HuH-7.5 (cell line): Measurements from ENCODE around the gene SELPLG.
"Not testable (repeated sequence)": the region's sequence is repeated elsewhere in the genome, so short reads cannot be mapped to it uniquely, and the experiment has no call there.

Source experiments
- DNase-seq: peaks from one replicate; pipeline ENCODE4 v3.0.0; 2011; ENCODE audit warnings: low spot score

The SELPLG gene

GRCh38 chr12:108655812-108656175, 22.1 kb upstream of the SELPLG start:
- DNase-seq, result not testable (repeated sequence)

GRCh38 chr12:108654622-108655021, 20.9 kb upstream of the SELPLG start:
- not testable (repeated sequence) for DNase-seq

- DNase-seq, result no peak
Observed at GRCh38 chr12:108653922-108654321, 20.2 kb upstream of the SELPLG start.

GRCh38 chr12:108653082-108653516, 19.4 kb upstream of the SELPLG start:
- DNase-seq, result no peak

- DNase-seq, result no peak
Observed at GRCh38 chr12:108650083-108650482, 16.4 kb upstream of the SELPLG start.

GRCh38 chr12:108649669-108650068, 16.0 kb upstream of the SELPLG start:
- no peak for DNase-seq

- no peak for DNase-seq
Observed at GRCh38 chr12:108649126-108649525, 15.4 kb upstream of the SELPLG start.

- DNase-seq, result no peak
Observed at GRCh38 chr12:108648371-108648770, 14.7 kb upstream of the SELPLG start.

GRCh38 chr12:108647585-108648287, 14.0 kb upstream of the SELPLG start:
- DNase-seq, result no peak

GRCh38 chr12:108646600-108647579, 13.2 kb upstream of the SELPLG start:
- DNase-seq, result no peak

GRCh38 chr12:108645686-108646599, 12.2 kb upstream of the SELPLG start:
- no peak for DNase-seq

GRCh38 chr12:108644811-108645120, 11.1 kb upstream of the SELPLG start:
- no peak for DNase-seq

- no peak for DNase-seq
Observed at GRCh38 chr12:108643941-108644810, 10.5 kb upstream of the SELPLG start.

GRCh38 chr12:108642899-108643654, 9.4 kb upstream of the SELPLG start:
- DNase-seq, result no peak

GRCh38 chr12:108642269-108642870, 8.7 kb upstream of the SELPLG start:
- no peak for DNase-seq

GRCh38 chr12:108641446-108642268, 8.0 kb upstream of the SELPLG start:
- no peak for DNase-seq

- no peak for DNase-seq
Observed at GRCh38 chr12:108640802-108641445, 7.2 kb upstream of the SELPLG start.

GRCh38 chr12:108638997-108639822, 5.5 kb upstream of the SELPLG start:
- no peak for DNase-seq
